CD4-positive, alpha-beta T cell treated with Interleukin-6 for 4 hours (primary cell): ENCODE measurements around the gene RAD52.
"Not testable (repeated sequence)": the region's sequence is repeated elsewhere in the genome, so short reads cannot be mapped to it uniquely, and the experiment has no call there.

ENCODE experiments used
- DNase-seq: peaks from one replicate; pipeline ENCODE4 v3.0.0-alpha.2; 2020; ENCODE audit warnings: mixed read lengths

RAD52 gene

DNA sequence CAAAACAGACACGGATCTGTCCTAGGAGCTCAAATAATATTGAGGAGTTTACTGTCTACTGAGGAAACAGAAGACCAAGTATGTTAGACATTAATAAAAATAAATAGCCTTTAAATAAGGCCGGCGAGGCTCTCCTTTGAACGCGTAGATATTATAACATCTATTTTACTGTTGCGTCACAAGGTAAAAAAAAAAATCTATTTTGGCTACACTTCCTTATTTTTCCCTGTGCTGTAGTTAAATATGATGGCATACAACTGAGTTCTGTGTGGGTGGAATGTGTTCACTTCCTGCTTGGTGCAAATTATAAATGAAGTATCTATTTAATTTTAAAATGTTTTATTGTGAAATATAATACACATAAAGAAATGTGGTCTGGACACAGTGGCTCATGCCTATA, 17.2 kb upstream of the RAD52 start:
- DNase-seq, result no peak

GRCh38 chr12:958588-959123, 9.2 kb upstream of the RAD52 start:
- no peak for DNase-seq

DNA sequence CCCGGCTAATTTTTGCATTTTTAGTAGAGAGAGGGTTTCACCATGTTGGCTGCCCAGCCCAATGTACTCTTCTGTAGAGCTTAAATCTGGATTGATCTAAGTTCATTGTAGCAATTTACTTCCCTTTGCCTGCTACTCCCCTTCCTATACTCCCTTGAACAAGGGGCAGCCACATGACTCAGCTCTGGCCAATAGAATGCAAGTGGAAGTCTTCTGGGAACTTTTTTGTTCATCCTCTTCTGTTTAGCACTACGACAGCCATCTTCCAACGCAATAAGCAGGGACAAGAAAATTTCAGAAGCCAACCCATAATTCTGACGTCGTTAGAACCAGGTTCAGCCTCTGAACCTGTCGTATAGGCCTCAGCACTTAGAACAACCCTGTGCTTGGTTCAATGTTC, 6.4 kb upstream of the RAD52 start:
- DNase-seq, result no peak

DNA sequence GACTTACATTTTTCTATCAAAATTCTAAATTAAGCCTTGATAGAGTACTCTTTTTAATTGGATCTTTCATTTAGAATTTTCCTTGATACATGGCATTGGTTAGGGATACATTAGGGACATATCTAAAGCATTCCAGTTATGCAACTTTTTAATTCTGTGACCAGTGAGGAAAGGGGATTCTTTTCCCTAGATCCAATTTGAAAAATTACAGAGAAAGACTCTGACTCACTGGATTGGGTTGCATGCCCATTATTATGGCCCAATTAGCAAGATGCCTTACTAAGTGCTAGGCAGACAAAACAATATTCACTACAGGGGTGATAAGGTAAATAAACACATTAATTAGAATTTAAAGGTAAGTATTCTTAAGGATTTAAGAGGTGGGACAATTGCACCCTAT, 5.2 kb upstream of the RAD52 start:
- no peak for DNase-seq

- no peak for DNase-seq
These were observed 4.3 kb upstream of the RAD52 start for GRCh38 chr12:953776-954175.

DNA sequence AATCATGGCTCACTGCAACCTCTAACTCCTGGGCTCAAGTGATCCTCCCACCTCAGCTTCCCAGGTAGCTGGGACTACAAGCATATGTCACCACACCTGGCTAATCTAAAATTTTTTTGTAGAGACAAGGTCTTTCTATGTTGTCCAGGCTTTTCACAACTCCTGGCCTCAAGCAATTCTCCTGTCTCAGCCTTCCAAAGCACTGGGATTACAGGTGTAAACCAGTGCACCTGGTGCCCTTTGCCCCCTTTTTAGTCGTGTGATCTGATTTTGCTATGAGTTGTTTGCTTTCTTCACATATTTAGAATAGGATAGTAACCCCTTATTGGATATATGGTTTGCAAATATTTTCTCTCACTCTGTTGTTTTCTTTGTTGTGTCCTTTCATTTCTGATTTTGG, 1.7 kb upstream of the RAD52 start:
- no peak for DNase-seq

DNA sequence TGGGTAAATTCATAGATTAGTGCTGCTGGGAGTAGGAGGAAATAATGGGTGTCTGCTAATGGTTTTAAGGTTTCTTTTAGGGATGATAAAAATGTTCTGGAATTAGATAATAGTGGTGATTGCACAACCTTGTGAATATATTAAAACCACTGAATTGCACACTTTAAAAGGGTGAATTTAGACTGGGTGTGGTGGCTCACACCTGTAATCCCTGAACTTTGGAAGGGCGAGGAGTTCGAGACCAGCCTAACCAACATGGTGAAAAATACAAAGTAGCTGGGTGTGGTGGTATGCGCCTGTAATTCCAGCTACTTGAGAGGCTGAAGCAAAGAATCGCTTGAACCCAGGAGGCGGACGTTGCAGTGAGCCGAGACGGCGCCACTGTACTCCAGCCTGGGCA, 1.3 kb downstream of the RAD52 start:
- no peak for DNase-seq

DNA sequence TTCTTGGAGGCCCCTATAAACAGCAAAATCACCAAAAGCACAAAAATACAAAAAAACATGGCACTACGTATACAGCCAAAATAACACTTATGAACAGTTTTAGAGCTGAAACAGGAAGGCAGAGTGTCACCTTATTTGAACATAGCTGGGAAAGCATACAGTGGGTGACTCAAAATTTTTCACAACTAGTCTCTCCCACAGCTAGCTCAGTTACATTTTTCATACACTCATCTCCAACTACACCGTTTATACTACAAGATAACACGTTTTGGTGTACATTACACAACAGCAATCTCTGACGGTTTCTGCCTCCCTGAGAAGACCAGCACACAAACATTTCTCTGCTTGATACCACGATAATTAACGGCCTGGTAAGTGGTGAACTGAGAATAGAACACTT, 2.9 kb downstream of the RAD52 start:
- DNase-seq, result no peak

DNA sequence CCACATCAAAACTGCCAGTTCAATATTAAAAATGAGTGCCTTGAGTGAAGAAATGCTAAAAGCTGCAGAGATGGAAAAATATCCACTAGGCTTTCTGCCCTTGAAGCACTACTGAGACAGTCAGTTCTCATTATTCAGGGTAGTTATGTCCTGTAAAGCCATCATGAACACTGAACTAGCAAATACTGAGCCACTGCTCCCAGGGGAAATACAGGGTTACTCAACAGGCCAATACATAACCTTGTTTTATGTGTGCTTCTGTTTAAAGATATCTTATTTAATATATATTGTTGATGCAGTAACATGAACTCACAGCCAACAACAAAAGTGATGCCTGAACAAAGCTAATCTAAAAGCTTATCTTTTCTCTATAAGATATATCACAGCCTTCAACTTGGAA, 3.3 kb downstream of the RAD52 start:
- DNase-seq, result no peak

- DNase-seq, result peak; percentile 6
These were observed 5.3 kb downstream of the RAD52 start for GRCh38 chr12:944211-944610.

DNA sequence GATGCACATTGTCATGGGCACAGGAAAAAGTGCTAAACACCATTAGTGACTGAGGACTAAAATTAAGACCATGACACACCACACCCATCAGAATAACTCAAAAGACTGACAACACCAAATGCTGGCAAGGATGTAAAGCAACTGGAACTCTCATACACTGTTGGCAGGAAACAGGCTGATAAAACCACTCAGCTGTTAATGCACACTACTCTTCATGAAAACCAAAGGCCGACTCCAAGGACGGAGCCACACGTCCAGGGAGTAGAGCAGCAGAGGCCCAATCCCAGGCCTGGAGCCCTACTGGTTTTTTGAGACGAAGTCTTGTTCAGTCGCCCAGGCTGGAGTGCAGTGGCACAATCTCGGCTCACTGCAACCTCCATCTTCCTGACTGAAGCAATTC, 6.4 kb downstream of the RAD52 start:
- DNase-seq, result no peak

- DNase-seq, result no peak
These were observed 10.7 kb downstream of the RAD52 start for GRCh38 chr12:938810-939209.

GRCh38 chr12:936377-937345, 12.8 kb downstream of the RAD52 start:
- DNase-seq, result no peak

GRCh38 chr12:935891-936290, 13.6 kb downstream of the RAD52 start:
- not testable (repeated sequence) for DNase-seq

- DNase-seq, result no peak
These were observed 17.9 kb downstream of the RAD52 start for GRCh38 chr12:931591-931990.

GRCh38 chr12:931060-931459, 18.4 kb downstream of the RAD52 start:
- no peak for DNase-seq

DNA sequence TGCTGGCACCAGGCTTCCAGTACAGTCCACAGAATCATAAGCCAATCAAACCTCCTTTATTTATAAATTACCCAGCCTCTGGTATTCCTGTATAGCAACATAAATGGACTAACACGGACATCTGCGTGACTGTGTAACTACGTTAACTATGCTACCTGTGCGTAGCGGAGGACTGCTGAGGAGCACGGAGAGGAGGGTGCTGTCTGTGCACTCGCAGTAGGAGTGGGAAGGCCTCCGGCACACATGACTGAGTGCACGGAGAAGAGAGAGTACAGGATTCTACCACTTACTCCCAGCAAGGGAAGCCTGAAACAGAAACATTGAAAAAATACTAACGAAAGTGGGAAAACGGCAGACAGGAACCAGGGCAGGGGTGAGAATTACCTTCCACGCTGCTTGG, 22.9 kb downstream of the RAD52 start:
- DNase-seq, result no peak

GRCh38 chr12:922285-922684, 27.2 kb downstream of the RAD52 start:
- no peak for DNase-seq

GRCh38 chr12:920676-921075, 28.8 kb downstream of the RAD52 start:
- no peak for DNase-seq

GRCh38 chr12:916712-917445, 32.6 kb downstream of the RAD52 start:
- DNase-seq, result no peak

GRCh38 chr12:916240-916639, 33.3 kb downstream of the RAD52 start:
- peak; percentile 42 for DNase-seq

- no peak for DNase-seq
These were observed 34.4 kb downstream of the RAD52 start for GRCh38 chr12:915090-915489.

DNA sequence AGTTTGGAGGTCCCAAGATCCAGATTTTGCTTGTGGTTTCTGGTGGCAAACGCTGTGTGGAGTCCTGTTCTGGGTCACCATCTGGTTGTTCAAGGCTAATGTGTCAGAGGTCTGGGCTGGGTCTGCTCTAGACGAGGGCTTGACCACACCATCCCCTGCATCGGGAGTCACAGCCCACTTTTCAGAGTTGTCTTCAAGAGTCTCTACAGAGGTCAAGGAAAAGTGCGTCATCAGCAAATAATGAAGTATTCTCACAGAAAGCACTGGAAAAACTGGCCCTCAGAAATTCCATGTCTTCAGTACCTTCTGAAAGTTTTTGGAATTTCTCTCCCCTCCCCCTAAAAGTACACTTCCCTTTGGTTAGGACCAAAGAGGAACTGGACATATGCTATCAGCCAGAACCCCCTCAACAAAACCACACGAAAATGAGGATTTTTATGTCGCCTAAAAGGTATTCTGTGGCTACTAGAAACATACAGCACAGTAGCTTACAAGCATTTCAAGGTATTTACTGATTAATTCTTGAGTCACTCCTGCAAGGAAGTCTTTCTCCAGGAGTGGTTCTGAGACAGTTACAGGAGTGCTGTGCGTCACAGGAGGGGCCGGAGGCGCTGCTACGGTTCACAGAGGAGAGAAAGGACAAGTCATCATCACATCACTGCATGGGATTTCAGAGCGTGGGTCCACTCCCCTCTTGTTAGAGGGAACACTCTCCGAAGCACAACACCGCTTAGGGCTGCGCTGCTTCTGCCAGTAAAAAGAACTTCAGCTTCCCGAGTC, 35.4 kb downstream of the RAD52 start:
- DNase-seq, result no peak
